Osteoblast (primary cell): ENCODE data around the gene RIPOR2. TPM values are rescaled to one million over a fixed set of nuclear protein-coding genes. Genes with fewer than 3 reads are reported as not detected.

Experiments used
- DNase-seq: peaks from one replicate; pipeline ENCODE4 v3.0.0; 2011; ENCODE audit warnings: low spot score, mixed read lengths; ENCODE audit not compliant: insufficient read length; ENCODE audit errors: missing footprints
- H2AFZ ChIP-seq: 2 replicates; pipeline ENCODE4 v1.6.0; 2011; ENCODE audit warnings: mild to moderate bottlenecking, low read length
- H3K27ac ChIP-seq: 2 replicates; pipeline ENCODE4 v1.5.1; 2011; ENCODE audit warnings: mild to moderate bottlenecking, low read depth, low read length, moderate library complexity
- H3K27me3 ChIP-seq: 2 replicates; pipeline ENCODE4 v1.6.0; 2012; ENCODE audit warnings: mild to moderate bottlenecking, control low read depth, inconsistent platforms, low read length, moderate library complexity; ENCODE audit not compliant: insufficient read depth
- H3K36me3 ChIP-seq: 2 replicates; pipeline ENCODE4 v1.5.1; 2011; ENCODE audit warnings: mild to moderate bottlenecking, low read length, control low read depth, moderate library complexity; ENCODE audit not compliant: insufficient read depth
- H3K4me1 ChIP-seq: 2 replicates; pipeline ENCODE4 v1.5.1; 2011; ENCODE audit warnings: mild to moderate bottlenecking, low read length, control low read depth, moderate library complexity; ENCODE audit not compliant: insufficient read depth
- H3K4me2 ChIP-seq: 2 replicates; pipeline ENCODE4 v1.6.0; 2011; ENCODE audit warnings: mild to moderate bottlenecking, low read length; ENCODE audit not compliant: insufficient read depth
- H3K4me3 ChIP-seq: fragments of 200-600 bp; sonication (generic); 3 replicates; pipeline ENCODE4 v1.5.1; 2012; ENCODE audit warnings: mild to moderate bottlenecking, low read length, inconsistent platforms; ENCODE audit not compliant: insufficient read depth
- H3K79me2 ChIP-seq: 2 replicates; pipeline ENCODE4 v1.6.0; 2012; ENCODE audit warnings: mild to moderate bottlenecking, low read length, control low read depth, inconsistent platforms; ENCODE audit not compliant: insufficient read depth
- H3K9me3 ChIP-seq: 2 replicates; pipeline ENCODE4 v1.5.1; 2011; ENCODE audit warnings: low read depth, low read length, control low read depth
- H4K20me1 ChIP-seq: 2 replicates; pipeline ENCODE4 v1.6.0; 2012; ENCODE audit warnings: mild to moderate bottlenecking, low read length, control low read depth; ENCODE audit not compliant: insufficient read depth
- total RNA-seq: library from RNA; depleted of rRNA; stranded (reverse); fragments of >200 nt; gene quantifications from 2 replicates; pipeline ENCODE4 v1.2.3, GENCODE V29; 2012
- TF ChIP-seq, protein P1 (sequence below): IDR thresholded peaks from 2 replicates; pipeline ENCODE4 v1.5.1; 2011; ENCODE audit warnings: mild to moderate bottlenecking, low read depth, low read length, moderate library complexity; ENCODE audit errors: extremely low read depth

RIPOR2 gene
- total RNA-seq, 1 donor: 1.4 TPM

- no peak overlapping the region for H3K4me2 ChIP-seq
- no peak overlapping the region for H2AFZ ChIP-seq
- no peak overlapping the region for H3K27ac ChIP-seq
- H3K27me3 ChIP-seq: no peaks in the 10 kb centered on the region
- no peaks in the 10 kb centered on the region for H3K36me3 ChIP-seq
- peaks cover 6% of the 10 kb centered on the region for H3K9me3 ChIP-seq
- H3K4me3 ChIP-seq: no peak overlapping the region
- H3K4me1 ChIP-seq: no peaks in the 10 kb centered on the region
- H3K79me2 ChIP-seq: no peaks in the 10 kb centered on the region
- no peaks in the 10 kb centered on the region for H4K20me1 ChIP-seq
- DNase-seq: no peak
- TF ChIP-seq, protein P1, sequence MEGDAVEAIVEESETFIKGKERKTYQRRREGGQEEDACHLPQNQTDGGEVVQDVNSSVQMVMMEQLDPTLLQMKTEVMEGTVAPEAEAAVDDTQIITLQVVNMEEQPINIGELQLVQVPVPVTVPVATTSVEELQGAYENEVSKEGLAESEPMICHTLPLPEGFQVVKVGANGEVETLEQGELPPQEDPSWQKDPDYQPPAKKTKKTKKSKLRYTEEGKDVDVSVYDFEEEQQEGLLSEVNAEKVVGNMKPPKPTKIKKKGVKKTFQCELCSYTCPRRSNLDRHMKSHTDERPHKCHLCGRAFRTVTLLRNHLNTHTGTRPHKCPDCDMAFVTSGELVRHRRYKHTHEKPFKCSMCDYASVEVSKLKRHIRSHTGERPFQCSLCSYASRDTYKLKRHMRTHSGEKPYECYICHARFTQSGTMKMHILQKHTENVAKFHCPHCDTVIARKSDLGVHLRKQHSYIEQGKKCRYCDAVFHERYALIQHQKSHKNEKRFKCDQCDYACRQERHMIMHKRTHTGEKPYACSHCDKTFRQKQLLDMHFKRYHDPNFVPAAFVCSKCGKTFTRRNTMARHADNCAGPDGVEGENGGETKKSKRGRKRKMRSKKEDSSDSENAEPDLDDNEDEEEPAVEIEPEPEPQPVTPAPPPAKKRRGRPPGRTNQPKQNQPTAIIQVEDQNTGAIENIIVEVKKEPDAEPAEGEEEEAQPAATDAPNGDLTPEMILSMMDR: no peak
Observed at GRCh38 chr6:24876499-24877465, 59.0 kb downstream of the RIPOR2 start.

DNA sequence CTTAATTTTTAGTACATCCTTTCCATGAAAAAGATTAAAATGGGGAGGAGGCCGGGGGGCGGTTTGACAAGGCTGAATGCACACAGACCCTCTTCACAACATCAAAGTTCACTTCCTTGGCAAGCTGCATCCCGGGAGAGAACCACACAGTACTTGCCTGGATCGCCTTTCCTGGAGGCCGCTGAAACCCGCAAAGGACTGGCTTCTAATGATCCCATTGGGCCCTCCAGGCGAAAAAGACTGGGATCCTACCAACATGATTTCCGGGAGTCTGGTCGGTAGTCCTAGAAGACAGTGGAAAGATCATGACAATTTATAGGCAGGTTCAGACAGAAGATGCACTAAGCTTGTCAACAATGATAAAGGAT, 60.2 kb downstream of the RIPOR2 start:
- Histone ChIP-seq H3K4me2 (no peak overlapping the region), H3K9me3 (peaks cover 6% of the 10 kb centered on the region), H3K27me3 (no peaks in the 10 kb centered on the region), H3K36me3 (no peaks in the 10 kb centered on the region), H3K27ac (no peak overlapping the region), H3K4me3 (no peak overlapping the region), H4K20me1 (no peaks in the 10 kb centered on the region), H2AFZ (no peak overlapping the region), H3K79me2 (no peaks in the 10 kb centered on the region), H3K4me1 (no peaks in the 10 kb centered on the region)
- DNase-seq: no peak
- TF ChIP-seq, protein P1: no peak

DNA sequence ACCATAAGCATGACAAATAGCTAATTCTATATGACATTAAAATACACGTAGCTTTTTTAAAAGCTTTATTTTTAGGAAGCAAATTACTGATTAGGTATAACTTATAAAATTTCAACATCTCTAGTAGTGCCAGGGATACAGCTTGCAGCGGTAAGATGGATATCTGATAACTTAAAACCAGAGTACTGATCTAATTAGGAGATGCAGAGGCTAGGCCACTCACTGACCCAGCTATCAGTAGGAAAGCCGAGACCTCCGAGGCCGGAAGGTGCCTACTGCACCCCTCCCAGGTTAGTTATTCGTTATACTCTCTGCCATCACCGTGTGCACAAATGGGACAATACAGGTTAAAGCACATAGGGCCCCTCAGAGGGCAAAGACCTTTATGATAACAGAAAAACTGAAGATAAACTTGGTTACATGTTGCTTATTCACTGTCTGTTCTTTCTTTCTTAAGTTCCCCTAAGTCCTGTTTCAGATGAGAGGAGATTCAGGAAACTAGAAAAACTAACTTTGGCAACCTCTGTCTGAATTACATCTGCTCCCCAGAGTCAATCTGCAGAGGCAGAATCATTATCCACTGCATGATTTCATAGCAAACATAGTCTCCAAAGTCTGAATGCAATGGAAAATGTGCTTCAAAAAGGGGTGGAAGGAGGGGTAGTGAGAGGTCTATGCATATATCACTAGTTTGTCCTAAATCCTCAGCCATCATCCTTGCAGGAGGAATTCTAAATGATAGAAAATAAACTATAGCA, 60.8 kb downstream of the RIPOR2 start:
- TF ChIP-seq, protein P1: no peak
- no peaks in the 10 kb centered on the region for H3K36me3 ChIP-seq
- H3K4me1 ChIP-seq: no peaks in the 10 kb centered on the region
- H2AFZ ChIP-seq: no peak overlapping the region
- DNase-seq: no peak
- no peaks in the 10 kb centered on the region for H3K79me2 ChIP-seq
- no peak overlapping the region for H3K4me2 ChIP-seq
- H3K27me3 ChIP-seq: no peaks in the 10 kb centered on the region
- H3K27ac ChIP-seq: no peak overlapping the region
- no peaks in the 10 kb centered on the region for H4K20me1 ChIP-seq
- no peak overlapping the region for H3K4me3 ChIP-seq
- peaks cover 6% of the 10 kb centered on the region for H3K9me3 ChIP-seq

DNA sequence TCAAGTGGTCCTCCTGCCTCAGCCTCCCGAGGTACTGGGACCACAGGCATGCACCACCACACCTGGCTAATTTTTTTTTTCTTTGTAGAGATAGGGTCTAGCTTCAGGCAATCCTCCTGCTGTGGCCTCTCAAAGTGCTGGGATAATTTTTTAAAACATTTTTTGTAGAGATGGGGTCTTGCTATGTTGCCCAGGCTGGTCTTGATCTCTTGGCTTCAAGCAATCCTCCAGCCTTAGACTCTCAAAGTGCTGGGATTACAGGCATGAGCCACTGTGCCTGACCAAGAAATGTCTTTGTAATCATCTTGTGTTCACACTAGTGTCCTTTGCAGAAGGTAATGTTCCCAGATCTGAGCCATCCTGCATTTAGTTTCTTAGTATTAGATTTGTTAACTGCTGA, 61.6 kb downstream of the RIPOR2 start:
- no peaks in the 10 kb centered on the region for H3K27me3 ChIP-seq
- H3K36me3 ChIP-seq: no peaks in the 10 kb centered on the region
- DNase-seq: no peak
- TF ChIP-seq, protein P1: no peak
- no peaks in the 10 kb centered on the region for H4K20me1 ChIP-seq
- no peak overlapping the region for H3K4me2 ChIP-seq
- no peak overlapping the region for H2AFZ ChIP-seq
- no peaks in the 10 kb centered on the region for H3K4me1 ChIP-seq
- no peaks in the 10 kb centered on the region for H3K79me2 ChIP-seq
- no peak overlapping the region for H3K4me3 ChIP-seq
- no peak overlapping the region for H3K27ac ChIP-seq
- peaks cover 6% of the 10 kb centered on the region for H3K9me3 ChIP-seq
